HG02642 (cell line): ENCODE data around the gene TMEM208.

Experiments
- ATAC-seq: cut with Tn5 transposase; IDR thresholded peaks from one replicate; pipeline ENCODE4 v1.9.1; 2021; ENCODE audit warnings: mild to moderate bottlenecking; ENCODE audit not compliant: unreplicated experiment, poor library complexity

Gene TMEM208

GRCh38 chr16:67233596-67233995 is 6.7 kb downstream of the TMEM208 start:
- ATAC-seq = no peak

GRCh38 chr16:67234180-67234597 is 7.3 kb downstream of the TMEM208 start:
- ATAC-seq = no peak

GRCh38 chr16:67235816-67236562 is 9.1 kb downstream of the TMEM208 start:
- ATAC-seq = no peak

GRCh38 chr16:67236563-67237395 is 9.8 kb downstream of the TMEM208 start:
- ATAC-seq = no peak

- no peak for ATAC-seq
Observed at GRCh38 chr16:67237396-67238277, 10.7 kb downstream of the TMEM208 start.

GRCh38 chr16:67238278-67238575 is 11.3 kb downstream of the TMEM208 start:
- ATAC-seq = no peak

- no peak for ATAC-seq
Observed at GRCh38 chr16:67238806-67239470, 12.0 kb downstream of the TMEM208 start.

GRCh38 chr16:67240506-67240905 is 13.6 kb downstream of the TMEM208 start:
- no peak for ATAC-seq

- no peak for ATAC-seq
Observed at GRCh38 chr16:67241008-67241900, 14.3 kb downstream of the TMEM208 start.

- ATAC-seq = no peak
Observed at GRCh38 chr16:67242138-67242730, 15.3 kb downstream of the TMEM208 start.

- no peak for ATAC-seq
Observed at GRCh38 chr16:67243481-67243880, 16.6 kb downstream of the TMEM208 start.

- peak; percentile 48 for ATAC-seq
Observed at GRCh38 chr16:67244387-67245185, 17.7 kb downstream of the TMEM208 start.

- no peak for ATAC-seq
Observed at GRCh38 chr16:67245186-67245585, 18.3 kb downstream of the TMEM208 start.

- ATAC-seq = no peak
Observed at GRCh38 chr16:67245674-67246080, 18.7 kb downstream of the TMEM208 start.

- ATAC-seq = peak; percentile 25
Observed at GRCh38 chr16:67246081-67246755, 19.3 kb downstream of the TMEM208 start.

GRCh38 chr16:67246756-67247191 is 19.8 kb downstream of the TMEM208 start:
- ATAC-seq = peak; percentile 28
